GM18951 (cell line): Measurements from ENCODE around the gene FAM221A.
"Not testable (repeated sequence)": the region's sequence is repeated elsewhere in the genome, so short reads cannot be mapped to it uniquely, and the experiment has no call there.

Experiments used
- POLR2A ChIP-seq: IDR thresholded peaks from 4 replicates; pipeline ENCODE4 v1.6.1; 2011; ENCODE audit warnings: mild to moderate bottlenecking; ENCODE audit not compliant: insufficient read length, insufficient read depth; ENCODE audit errors: extremely low read depth
- in situ Hi-C: fragments of 300-500 bp; cut with MboI; formaldehyde crosslinking; loops from one replicate; pipeline ENCODE4 v1.12.0; 2022; ENCODE audit warnings: low sequenced_read_pairs, mixed read lengths, inconsistent platforms; ENCODE audit not compliant: unreplicated experiment

FAM221A gene

GRCh38 chr7:23679898-23680413 lies at the start of gene FAM221A:
Gene FAM221A (plus strand): TSS chr7:23680199. CDS start chr7:23680219, 20 bp downstream.
- TF ChIP-seq POLR2A = peak; percentile 28
- in situ Hi-C loops = no loop called here

GRCh38 chr7:23633417-23633816 lies 46.6 kb upstream of the FAM221A start:
- TF ChIP-seq POLR2A = no peak
- in situ Hi-C loops = no loop called here

GRCh38 chr7:23645822-23646221 lies 34.2 kb upstream of the FAM221A start:
- TF ChIP-seq POLR2A = no peak
- in situ Hi-C loops = no loop called here

GRCh38 chr7:23653942-23654341 lies 26.1 kb upstream of the FAM221A start:
- in situ Hi-C loops = no loop called here
- TF ChIP-seq POLR2A = no peak

GRCh38 chr7:23654508-23654907 lies 25.5 kb upstream of the FAM221A start:
- TF ChIP-seq POLR2A = no peak
- in situ Hi-C loops = no loop called here

- TF ChIP-seq POLR2A = no peak
- in situ Hi-C loops = no loop called here
These were observed 24.6 kb upstream of the FAM221A start for GRCh38 chr7:23655433-23655832.

GRCh38 chr7:23658831-23659427 lies 21.1 kb upstream of the FAM221A start:
- TF ChIP-seq POLR2A = no peak
- in situ Hi-C loops = no loop called here

- TF ChIP-seq POLR2A = no peak
- in situ Hi-C loops = no loop called here
These were observed 18.6 kb upstream of the FAM221A start for GRCh38 chr7:23661385-23661784.

- TF ChIP-seq POLR2A = no peak
- in situ Hi-C loops = no loop called here
These were observed 17.6 kb upstream of the FAM221A start for GRCh38 chr7:23662124-23662983.

- TF ChIP-seq POLR2A = no peak
These were observed 17.1 kb upstream of the FAM221A start for GRCh38 chr7:23662984-23663313.

GRCh38 chr7:23664122-23664521 lies 15.9 kb upstream of the FAM221A start:
- no peak for TF ChIP-seq POLR2A
- in situ Hi-C loops = no loop called here

More at GRCh38 chr7:23662984-23663313, 17.1 kb upstream of the FAM221A start:
- in situ Hi-C loops = no loop called here

GRCh38 chr7:23672033-23672432 lies 8.0 kb upstream of the FAM221A start:
- in situ Hi-C loops = no loop called here
- no peak for TF ChIP-seq POLR2A

GRCh38 chr7:23680414-23681405 lies 711 bp downstream of the FAM221A start:
- in situ Hi-C loops = no loop called here
- peak; percentile 24 for TF ChIP-seq POLR2A

- in situ Hi-C loops = not testable (repeated sequence)
These were observed 4.0 kb downstream of the FAM221A start for GRCh38 chr7:23684041-23684440.
